RWPE2 (cell line): ENCODE data around the gene RAI1.
A peak's percentile ranks its signal among the peaks of the same experiment; 100 is the strongest.

Experiments used
- ATAC-seq: fragments of 200-7000 bp; cut with Tn5 transposase; 3 replicates; pipeline ENCODE4 v1.9.1; 2021; ENCODE audit warnings: low read depth
- DNase-seq: peaks from one replicate; pipeline ENCODE4 v3.0.0-alpha.2; 2020; ENCODE audit warnings: low spot score
- H3K27ac ChIP-seq: fragments of 450-650 bp; 2 replicates; pipeline ENCODE4 v1.5.1; 2017; ENCODE audit warnings: mild to moderate bottlenecking; ENCODE audit not compliant: poor library complexity, severe bottlenecking
- H3K27me3 ChIP-seq: fragments of 250-450 bp; sonication (Bioruptor Pico); 2 replicates; pipeline ENCODE4 v1.5.1; 2021; ENCODE audit warnings: mild to moderate bottlenecking, moderate library complexity; ENCODE audit not compliant: insufficient read depth, poor library complexity, severe bottlenecking
- H3K36me3 ChIP-seq: fragments of 250-450 bp; sonication (Bioruptor Pico); 2 replicates; pipeline ENCODE4 v1.5.1; 2020; ENCODE audit warnings: low read depth, mild to moderate bottlenecking, moderate library complexity
- H3K4me1 ChIP-seq: fragments of 250-450 bp; sonication (Bioruptor Pico); 2 replicates; pipeline ENCODE4 v1.5.1; 2021; ENCODE audit warnings: mild to moderate bottlenecking, moderate library complexity; ENCODE audit not compliant: insufficient read depth, poor library complexity, severe bottlenecking
- H3K4me3 ChIP-seq: fragments of 250-450 bp; sonication (Bioruptor Pico); 2 replicates; pipeline ENCODE4 v1.5.1; 2021; ENCODE audit warnings: mild to moderate bottlenecking, moderate library complexity; ENCODE audit not compliant: severe bottlenecking
- H3K9me3 ChIP-seq: fragments of 250-450 bp; sonication (Bioruptor Pico); 2 replicates; pipeline ENCODE4 v1.5.1; 2021; ENCODE audit warnings: mild to moderate bottlenecking, moderate library complexity; ENCODE audit not compliant: severe bottlenecking
- CTCF ChIP-seq: fragments of 450-650 bp; IDR thresholded peaks from one replicate; pipeline ENCODE4 v1.5.1; 2017; ENCODE audit warnings: mild to moderate bottlenecking, moderate library complexity; ENCODE audit not compliant: poor library complexity, severe bottlenecking

RAI1 gene

DNA sequence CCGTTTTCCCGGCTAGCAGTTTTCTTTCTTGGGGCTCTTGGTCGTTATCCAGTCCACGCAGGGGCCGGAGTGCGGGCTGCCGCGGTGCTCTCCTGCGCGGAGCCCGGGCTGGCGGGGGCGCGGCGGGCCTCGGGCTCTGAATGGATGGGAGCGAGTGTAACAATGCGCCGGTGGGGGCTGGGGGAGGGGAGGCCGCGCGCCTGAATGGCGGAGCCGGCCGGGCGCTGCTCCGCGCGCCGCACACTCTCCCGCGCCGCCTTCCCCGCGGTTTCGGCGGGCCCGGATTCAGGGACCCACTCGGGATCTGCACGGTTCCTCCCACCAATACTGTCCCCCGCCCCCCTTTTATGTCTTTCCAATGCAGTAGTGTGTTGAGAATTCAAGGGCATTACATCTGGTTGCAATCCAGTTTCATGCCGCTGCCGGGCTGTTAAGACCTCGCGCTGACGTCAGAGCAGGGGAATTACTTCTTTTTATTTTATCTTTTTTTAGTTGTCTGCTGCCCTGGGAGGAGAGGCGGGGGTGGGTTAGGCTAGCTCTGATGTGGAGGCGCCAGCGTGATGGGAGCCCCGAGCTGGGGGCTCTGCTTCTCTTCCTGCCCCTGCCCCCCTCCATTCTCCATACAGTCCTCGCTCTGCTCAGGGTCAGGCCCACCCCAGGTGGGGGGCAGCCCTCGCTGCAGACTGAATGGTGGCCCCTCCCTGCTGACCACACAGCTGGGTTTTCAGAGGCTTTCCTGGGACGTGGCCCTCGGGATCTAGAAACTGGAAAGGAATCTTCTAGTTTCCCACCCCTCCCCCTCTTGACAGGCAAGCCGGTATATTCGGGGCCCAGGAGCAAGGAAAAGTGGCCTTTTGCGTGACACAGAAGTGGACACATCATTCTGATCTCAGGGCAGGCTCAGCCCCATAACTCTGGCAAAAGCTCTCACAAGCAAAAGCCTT is 1.8 kb downstream of the RAI1 start:
- no peak for DNase-seq
- Histone ChIP-seq H3K27ac (peak overlapping the region; percentile 98), H3K4me3 (peak overlapping the region; percentile 99), H3K4me1 (peaks cover 43% of the 10 kb centered on the region), H3K27me3 (no peaks in the 10 kb centered on the region), H3K36me3 (peaks cover 9% of the 10 kb centered on the region), H3K9me3 (no peaks in the 10 kb centered on the region)
- TF ChIP-seq CTCF: no peak
- peak; percentile 36 for ATAC-seq

GRCh38 chr17:17683710-17684365 is 2.6 kb downstream of the RAI1 start:
- H3K27ac ChIP-seq: peak overlapping the region; percentile 98
- ATAC-seq: no peak
- no peaks in the 10 kb centered on the region for H3K27me3 ChIP-seq
- no peak for TF ChIP-seq CTCF
- H3K9me3 ChIP-seq: no peaks in the 10 kb centered on the region
- H3K4me3 ChIP-seq: no peak overlapping the region
- peaks cover 49% of the 10 kb centered on the region for H3K4me1 ChIP-seq
- no peak for DNase-seq
- peaks cover 9% of the 10 kb centered on the region for H3K36me3 ChIP-seq

- no peak for DNase-seq
- peaks cover 13% of the 10 kb centered on the region for H3K36me3 ChIP-seq
- peak; percentile 2; the same call in 1 of the 3 replicates for ATAC-seq
- H3K9me3 ChIP-seq: no peaks in the 10 kb centered on the region
- H3K4me1 ChIP-seq: peaks cover 57% of the 10 kb centered on the region
- no peak overlapping the region for H3K4me3 ChIP-seq
- no peak for TF ChIP-seq CTCF
- H3K27me3 ChIP-seq: no peaks in the 10 kb centered on the region
- peak overlapping the region; percentile 98 for H3K27ac ChIP-seq
Observed at GRCh38 chr17:17684906-17685774, 3.9 kb downstream of the RAI1 start.

DNA sequence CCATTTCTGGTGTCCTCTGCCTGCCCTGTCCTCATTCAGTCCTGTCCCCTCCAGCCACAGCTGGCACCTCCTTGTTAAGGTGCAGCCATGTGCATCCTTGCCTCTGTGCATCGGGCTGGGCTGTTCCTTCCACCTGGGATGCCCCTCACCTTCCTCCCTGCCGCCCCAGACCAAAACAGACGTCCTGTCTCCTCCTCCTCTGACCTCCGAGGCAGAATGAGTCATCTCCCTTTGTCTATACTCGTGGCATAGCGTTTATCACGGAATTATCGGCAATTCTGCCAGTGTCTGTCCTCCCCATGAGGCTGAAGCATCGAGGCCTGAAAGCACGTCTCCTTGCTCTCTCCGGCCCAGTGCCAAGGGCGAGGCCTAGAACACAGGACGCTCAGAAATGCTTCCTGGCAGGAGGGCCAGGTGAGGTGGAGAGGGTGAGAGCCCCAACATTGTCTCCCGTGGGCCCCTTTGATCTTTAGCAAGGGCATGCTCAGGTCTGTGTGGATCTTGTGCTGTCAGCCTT is 4.6 kb downstream of the RAI1 start:
- no peak for TF ChIP-seq CTCF
- H3K27me3 ChIP-seq: no peaks in the 10 kb centered on the region
- peaks cover 13% of the 10 kb centered on the region for H3K36me3 ChIP-seq
- peaks cover 63% of the 10 kb centered on the region for H3K4me1 ChIP-seq
- peak overlapping the region; percentile 98 for H3K27ac ChIP-seq
- peak; percentile 93 for DNase-seq
- H3K9me3 ChIP-seq: no peaks in the 10 kb centered on the region
- H3K4me3 ChIP-seq: peak overlapping the region; percentile 21
- ATAC-seq: peak; percentile 75
